Measurements from ENCODE around the gene KLHL11.
"Not testable (repeated sequence)": the region's sequence is repeated elsewhere in the genome, so short reads cannot be mapped to it uniquely, and the experiment has no call there.

DNA sequence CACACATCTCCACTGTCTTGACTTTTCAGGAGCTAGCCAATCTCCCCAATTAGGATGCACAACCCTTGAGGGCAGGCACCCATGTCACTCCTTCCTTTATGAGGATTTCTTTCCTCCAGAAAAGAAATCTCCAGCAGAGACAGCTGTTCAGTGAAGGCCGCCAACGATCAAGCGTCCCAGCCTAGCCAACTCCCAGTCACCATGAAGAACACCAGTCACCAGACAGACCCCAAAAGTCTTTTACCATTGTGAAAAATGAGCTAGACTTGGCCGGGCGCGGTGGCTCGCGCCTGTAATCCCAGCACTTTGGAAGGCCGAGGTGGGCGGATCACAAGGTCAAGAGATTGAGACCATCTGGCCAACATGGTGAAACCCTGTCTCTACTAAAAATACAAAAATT lies 35.3 kb downstream of the KLHL11 start:
- not testable (repeated sequence) for TF ChIP-seq CHD2 (IDR thresholded peaks at IDR 0.05; ENCODE audit: borderline replicate concordance, low read depth, low read length); BHLHE40 (IDR thresholded peaks at IDR 0.05; ENCODE audit: borderline replicate concordance in 1 of 2, low read depth in 2 of 2, low read length in 1 of 2); POLR2AphosphoS5 (IDR thresholded peaks at IDR 0.05; ENCODE audit: low read length)
- TF ChIP-seq, protein P1, sequence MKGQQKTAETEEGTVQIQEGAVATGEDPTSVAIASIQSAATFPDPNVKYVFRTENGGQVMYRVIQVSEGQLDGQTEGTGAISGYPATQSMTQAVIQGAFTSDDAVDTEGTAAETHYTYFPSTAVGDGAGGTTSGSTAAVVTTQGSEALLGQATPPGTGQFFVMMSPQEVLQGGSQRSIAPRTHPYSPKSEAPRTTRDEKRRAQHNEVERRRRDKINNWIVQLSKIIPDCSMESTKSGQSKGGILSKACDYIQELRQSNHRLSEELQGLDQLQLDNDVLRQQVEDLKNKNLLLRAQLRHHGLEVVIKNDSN (IDR thresholded peaks at IDR 0.05; ENCODE audit: borderline replicate concordance, extremely low read length, insufficient read depth, low read depth, low read length) = not testable (repeated sequence)
- TF ChIP-seq, protein P2, sequence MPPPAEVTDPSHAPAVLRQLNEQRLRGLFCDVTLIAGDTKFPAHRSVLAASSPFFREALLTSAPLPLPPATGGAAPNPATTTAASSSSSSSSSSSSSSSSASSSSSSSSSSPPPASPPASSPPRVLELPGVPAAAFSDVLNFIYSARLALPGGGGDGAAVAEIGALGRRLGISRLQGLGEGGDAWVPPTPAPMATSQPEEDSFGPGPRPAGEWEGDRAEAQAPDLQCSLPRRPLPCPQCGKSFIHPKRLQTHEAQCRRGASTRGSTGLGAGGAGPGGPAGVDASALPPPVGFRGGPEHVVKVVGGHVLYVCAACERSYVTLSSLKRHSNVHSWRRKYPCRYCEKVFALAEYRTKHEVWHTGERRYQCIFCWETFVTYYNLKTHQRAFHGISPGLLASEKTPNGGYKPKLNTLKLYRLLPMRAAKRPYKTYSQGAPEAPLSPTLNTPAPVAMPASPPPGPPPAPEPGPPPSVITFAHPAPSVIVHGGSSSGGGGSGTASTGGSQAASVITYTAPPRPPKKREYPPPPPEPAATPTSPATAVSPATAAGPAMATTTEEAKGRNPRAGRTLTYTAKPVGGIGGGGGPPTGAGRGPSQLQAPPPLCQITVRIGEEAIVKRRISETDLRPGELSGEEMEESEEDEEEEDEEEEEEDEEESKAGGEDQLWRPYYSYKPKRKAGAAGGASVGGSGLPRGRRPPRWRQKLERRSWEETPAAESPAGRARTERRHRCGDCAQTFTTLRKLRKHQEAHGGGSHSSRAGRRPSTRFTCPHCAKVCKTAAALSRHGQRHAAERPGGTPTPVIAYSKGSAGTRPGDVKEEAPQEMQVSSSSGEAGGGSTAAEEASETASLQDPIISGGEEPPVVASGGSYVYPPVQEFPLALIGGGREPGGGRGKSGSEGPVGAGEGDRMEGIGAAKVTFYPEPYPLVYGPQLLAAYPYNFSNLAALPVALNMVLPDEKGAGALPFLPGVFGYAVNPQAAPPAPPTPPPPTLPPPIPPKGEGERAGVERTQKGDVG (CRISPR knock-in tag; IDR thresholded peaks at IDR 0.05) = not testable (repeated sequence)
- TF ChIP-seq, protein P3, sequence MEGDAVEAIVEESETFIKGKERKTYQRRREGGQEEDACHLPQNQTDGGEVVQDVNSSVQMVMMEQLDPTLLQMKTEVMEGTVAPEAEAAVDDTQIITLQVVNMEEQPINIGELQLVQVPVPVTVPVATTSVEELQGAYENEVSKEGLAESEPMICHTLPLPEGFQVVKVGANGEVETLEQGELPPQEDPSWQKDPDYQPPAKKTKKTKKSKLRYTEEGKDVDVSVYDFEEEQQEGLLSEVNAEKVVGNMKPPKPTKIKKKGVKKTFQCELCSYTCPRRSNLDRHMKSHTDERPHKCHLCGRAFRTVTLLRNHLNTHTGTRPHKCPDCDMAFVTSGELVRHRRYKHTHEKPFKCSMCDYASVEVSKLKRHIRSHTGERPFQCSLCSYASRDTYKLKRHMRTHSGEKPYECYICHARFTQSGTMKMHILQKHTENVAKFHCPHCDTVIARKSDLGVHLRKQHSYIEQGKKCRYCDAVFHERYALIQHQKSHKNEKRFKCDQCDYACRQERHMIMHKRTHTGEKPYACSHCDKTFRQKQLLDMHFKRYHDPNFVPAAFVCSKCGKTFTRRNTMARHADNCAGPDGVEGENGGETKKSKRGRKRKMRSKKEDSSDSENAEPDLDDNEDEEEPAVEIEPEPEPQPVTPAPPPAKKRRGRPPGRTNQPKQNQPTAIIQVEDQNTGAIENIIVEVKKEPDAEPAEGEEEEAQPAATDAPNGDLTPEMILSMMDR (IDR thresholded peaks at IDR 0.05 in 2 of 3, conservative IDR thresholded peaks at IDR 0.05 in 1 of 3; ENCODE audit: control insufficient read depth in 2 of 3, extremely low read depth in 1 of 3, insufficient read depth in 1 of 3, low read depth in 3 of 3, low read length in 3 of 3) = not testable (repeated sequence)
